Measurements from ENCODE around the gene CDH13. TPM values are rescaled to one million over a fixed set of nuclear protein-coding genes. Genes with fewer than 3 reads are reported as not detected.

CDH13 gene
- total and polyA plus RNA-seq, 2 of the 8 experiments (the other 6 are each of a cell fraction or from before 2014, with no cell fraction given), result 2.3 to 2.4 TPM

- Histone ChIP-seq H2BK12ac (ENCODE audit: low read depth, low read length) (no peak overlapping the region), H3K18ac (ENCODE audit: extremely low read depth, low read length) (no peak overlapping the region), H4K91ac (replicated peaks; ENCODE audit: insufficient read length, low read length) (no peak overlapping the region), H3K27ac (ENCODE audit: low read depth, low read length) (no peak overlapping the region), H3K4me2 (ENCODE audit: insufficient read depth in 1 of 2, low read depth in 2 of 2, low read length in 2 of 2) (no peak overlapping the region), H3K56ac (replicated peaks; ENCODE audit: insufficient read length, low read depth, low read length) (no peak overlapping the region), H4K20me1 (replicated peaks in 1 of 2; ENCODE audit: control insufficient read depth in 1 of 2, insufficient read depth in 2 of 2, low read length in 2 of 2) (no peaks in the 10 kb centered on the region), H3K9me3 (ENCODE audit: insufficient read depth in 2 of 2, low read depth in 1 of 2, low read length in 1 of 2) (no peaks in the 10 kb centered on the region), H3K23me2 (ENCODE audit: low read depth, low read length) (no peaks in the 10 kb centered on the region), H2BK20ac (ENCODE audit: low read length) (no peak overlapping the region), H4K8ac (ENCODE audit: extremely low read depth, insufficient read depth, low read length) (no peak overlapping the region), H2AK5ac (ENCODE audit: low read depth, low read length) (no peak overlapping the region), H2BK5ac (ENCODE audit: low read depth, low read length) (no peak overlapping the region), H3K4me1 (replicated peaks in 1 of 4; ENCODE audit: control insufficient read depth in 3 of 4, insufficient read depth in 4 of 4, low read length in 3 of 4) (peaks cover 2 to 5% (median 4%) of the 10 kb centered on the region in 4 experiments; a peak in 5 of 7 replicates), H3K4ac (replicated peaks; ENCODE audit: insufficient read length, low read depth, low read length) (no peak overlapping the region), H3K4me3 (ENCODE audit: extremely low read depth in 1 of 4, insufficient read depth in 2 of 4, low read depth in 3 of 4, low read length in 4 of 4) (no peak overlapping the region), H3K36me3 (ENCODE audit: control insufficient read depth in 2 of 4, insufficient read depth in 4 of 4, low read length in 3 of 4) (no peaks in the 10 kb centered on the region), H3K27me3 (replicated peaks in 1 of 4; ENCODE audit: control insufficient read depth in 3 of 4, extremely low read depth in 1 of 4, insufficient read depth in 3 of 4, low read length in 3 of 4) (no peaks in the 10 kb centered on the region), H2BK120ac (replicated peaks; ENCODE audit: low read depth, low read length) (no peak overlapping the region), H2BK15ac (ENCODE audit: low read length) (no peak overlapping the region), H3K79me2 (ENCODE audit: control insufficient read depth in 1 of 2, insufficient read depth in 2 of 2, low read length in 2 of 2) (no peaks in the 10 kb centered on the region), H3K23ac (ENCODE audit: insufficient read length) (no peak overlapping the region), H3K9ac (replicated peaks in 1 of 4; ENCODE audit: extremely low read depth in 1 of 4, low read depth in 3 of 4, low read length in 3 of 4) (no peak overlapping the region), H3K14ac (ENCODE audit: insufficient read length) (no peak overlapping the region), H2AFZ (ENCODE audit: low read length) (no peak overlapping the region), H4K5ac (ENCODE audit: insufficient read length, low read depth, low read length) (no peak overlapping the region), H3K79me1 (ENCODE audit: low read depth, low read length) (0 out of 2 replicates have a peak, but pooled peaks cover 3% of the 10 kb centered on the region)
- TF ChIP-seq, protein P1, sequence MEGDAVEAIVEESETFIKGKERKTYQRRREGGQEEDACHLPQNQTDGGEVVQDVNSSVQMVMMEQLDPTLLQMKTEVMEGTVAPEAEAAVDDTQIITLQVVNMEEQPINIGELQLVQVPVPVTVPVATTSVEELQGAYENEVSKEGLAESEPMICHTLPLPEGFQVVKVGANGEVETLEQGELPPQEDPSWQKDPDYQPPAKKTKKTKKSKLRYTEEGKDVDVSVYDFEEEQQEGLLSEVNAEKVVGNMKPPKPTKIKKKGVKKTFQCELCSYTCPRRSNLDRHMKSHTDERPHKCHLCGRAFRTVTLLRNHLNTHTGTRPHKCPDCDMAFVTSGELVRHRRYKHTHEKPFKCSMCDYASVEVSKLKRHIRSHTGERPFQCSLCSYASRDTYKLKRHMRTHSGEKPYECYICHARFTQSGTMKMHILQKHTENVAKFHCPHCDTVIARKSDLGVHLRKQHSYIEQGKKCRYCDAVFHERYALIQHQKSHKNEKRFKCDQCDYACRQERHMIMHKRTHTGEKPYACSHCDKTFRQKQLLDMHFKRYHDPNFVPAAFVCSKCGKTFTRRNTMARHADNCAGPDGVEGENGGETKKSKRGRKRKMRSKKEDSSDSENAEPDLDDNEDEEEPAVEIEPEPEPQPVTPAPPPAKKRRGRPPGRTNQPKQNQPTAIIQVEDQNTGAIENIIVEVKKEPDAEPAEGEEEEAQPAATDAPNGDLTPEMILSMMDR (IDR thresholded peaks at IDR 0.05; ENCODE audit: control extremely low read depth in 1 of 3, insufficient read depth in 1 of 3, low read depth in 1 of 3, low read length in 3 of 3), result peak; percentile 81 to 98 (median 91)
- TF ChIP-seq ASH2L (IDR thresholded peaks at IDR 0.05; ENCODE audit: low read length), result no peak
- TF ChIP-seq CHD1 (IDR thresholded peaks at IDR 0.05; ENCODE audit: low read depth, low read length), result no peak
- peak; percentile 75 to 80 for TF ChIP-seq RAD21 (IDR thresholded peaks at IDR 0.05 in 1 of 2, conservative IDR thresholded peaks at IDR 0.05 in 1 of 2; ENCODE audit: low read depth in 2 of 2, low read length in 2 of 2)
- TF ChIP-seq ZNF274 (IDR thresholded peaks at IDR 0.05; ENCODE audit: borderline replicate concordance, extremely low read depth, low read length), result no peak
- no peak for TF ChIP-seq NANOG (IDR thresholded peaks at IDR 0.05; ENCODE audit: insufficient read depth, low read depth, low read length, poor library complexity, severe bottlenecking)
- POLR2A ChIA-PET (ENCODE audit: partially characterized antibody), result no interaction called here
- CTCF ChIA-PET (ENCODE audit: partially characterized antibody), result interaction anchor here (0.6 to 3.3 kb wide), 56 partner anchors 8 to 1290 kb away, joined by 3 to 37 read pairs (median 4); partner anchors contain the start of gene CDH13
- DNase-seq (ENCODE audit: low read depth in 1 of 2, low spot score in 2 of 2) (peak in 1 of 2 experiments; percentile 83), FAIRE-seq (peak; percentile 7)
- 39% methylated on average over 9 of the region's 9 CpGs; no CpG with 5 or more reads in 1 of the 2 experiments for WGBS, 2 experiments (ENCODE audit: extremely low coverage in 1 of 2, insufficient coverage in 1 of 2, insufficient read length in 1 of 2, insufficient replicate concordance in 2 of 2, low coverage in 1 of 2, low lambda C conversion rate in 2 of 2, missing lambda C conversion rate in 1 of 2)
Measured at GRCh38 chr16:82639666-82640336, 13.0 kb downstream of the CDH13 start.
